ENCODE data around the gene ATAD3B.

- TF ChIP-seq ETV6 (CRISPR knock-in tag; IDR thresholded peaks at IDR 0.05), result no peak
- TF ChIP-seq SMAD4 (CRISPR knock-in tag; IDR thresholded peaks at IDR 0.05), result no peak
- TF ChIP-seq, protein P1, sequence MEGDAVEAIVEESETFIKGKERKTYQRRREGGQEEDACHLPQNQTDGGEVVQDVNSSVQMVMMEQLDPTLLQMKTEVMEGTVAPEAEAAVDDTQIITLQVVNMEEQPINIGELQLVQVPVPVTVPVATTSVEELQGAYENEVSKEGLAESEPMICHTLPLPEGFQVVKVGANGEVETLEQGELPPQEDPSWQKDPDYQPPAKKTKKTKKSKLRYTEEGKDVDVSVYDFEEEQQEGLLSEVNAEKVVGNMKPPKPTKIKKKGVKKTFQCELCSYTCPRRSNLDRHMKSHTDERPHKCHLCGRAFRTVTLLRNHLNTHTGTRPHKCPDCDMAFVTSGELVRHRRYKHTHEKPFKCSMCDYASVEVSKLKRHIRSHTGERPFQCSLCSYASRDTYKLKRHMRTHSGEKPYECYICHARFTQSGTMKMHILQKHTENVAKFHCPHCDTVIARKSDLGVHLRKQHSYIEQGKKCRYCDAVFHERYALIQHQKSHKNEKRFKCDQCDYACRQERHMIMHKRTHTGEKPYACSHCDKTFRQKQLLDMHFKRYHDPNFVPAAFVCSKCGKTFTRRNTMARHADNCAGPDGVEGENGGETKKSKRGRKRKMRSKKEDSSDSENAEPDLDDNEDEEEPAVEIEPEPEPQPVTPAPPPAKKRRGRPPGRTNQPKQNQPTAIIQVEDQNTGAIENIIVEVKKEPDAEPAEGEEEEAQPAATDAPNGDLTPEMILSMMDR (IDR thresholded peaks at IDR 0.05), result no peak
- TF ChIP-seq ZBTB43 (CRISPR knock-in tag; IDR thresholded peaks at IDR 0.05), result no peak
- TF ChIP-seq ATF1 (CRISPR knock-in tag; IDR thresholded peaks at IDR 0.05), result no peak
- TF ChIP-seq RELA (CRISPR knock-in tag; IDR thresholded peaks at IDR 0.05; ENCODE audit: borderline replicate concordance), result no peak
- TF ChIP-seq CBFB (CRISPR knock-in tag; IDR thresholded peaks at IDR 0.05; ENCODE audit: low read depth), result no peak
- no peak for TF ChIP-seq IRF2 (CRISPR knock-in tag; IDR thresholded peaks at IDR 0.05; ENCODE audit: borderline replicate concordance, low read depth)
- TF ChIP-seq NR2C2 (CRISPR knock-in tag; IDR thresholded peaks at IDR 0.05), result no peak
- TF ChIP-seq CREB1 (CRISPR knock-in tag; IDR thresholded peaks at IDR 0.05), result no peak
- TF ChIP-seq ATF3 (CRISPR knock-in tag; conservative IDR thresholded peaks at IDR 0.05), result no peak
- no peak for TF ChIP-seq ESRRA (CRISPR knock-in tag; IDR thresholded peaks at IDR 0.05; ENCODE audit: borderline replicate concordance)
- no peak for TF ChIP-seq SP1 (CRISPR knock-in tag; conservative IDR thresholded peaks at IDR 0.05)
- no peak for TF ChIP-seq NR3C1 (CRISPR knock-in tag; conservative IDR thresholded peaks at IDR 0.05; ENCODE audit: low read depth)
Measured at GRCh38 chr1:1463312-1463711, 8.3 kb upstream of the ATAD3B start.

Data from WTC11 (cell line).